ENCODE measurements around the gene C12orf42.

DNA sequence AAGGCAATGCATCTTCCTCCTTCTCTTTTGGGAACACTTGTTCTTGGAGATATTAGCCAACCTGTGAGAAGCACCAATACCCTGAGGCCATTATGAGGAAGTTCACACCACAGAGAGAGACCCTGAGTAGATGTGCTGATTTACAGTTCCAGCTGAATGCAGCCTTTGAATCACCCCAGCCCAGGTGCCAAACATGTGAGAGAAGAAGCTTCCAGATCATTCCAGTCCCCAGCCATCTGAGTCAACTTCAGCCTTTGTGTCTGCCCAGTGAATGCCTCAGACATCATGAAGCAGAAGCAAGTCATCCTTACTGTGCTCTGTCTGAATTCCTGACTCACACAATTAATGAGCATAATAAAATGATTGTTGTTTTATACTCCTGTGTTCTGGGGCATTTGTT is 25.1 kb downstream of the C12orf42 start:
- TF ChIP-seq POLR2A (IDR thresholded peaks at IDR 0.05; ENCODE audit: low read depth, low read length) (no peak), TAF1 (IDR thresholded peaks at IDR 0.05; ENCODE audit: borderline replicate concordance, low read depth, low read length) (no peak), POLR2AphosphoS5 (IDR thresholded peaks at IDR 0.05; ENCODE audit: low read depth, low read length) (no peak)
